ENCODE measurements around the gene SMC1B.
"Not testable (repeated sequence)": the region's sequence is repeated elsewhere in the genome, so short reads cannot be mapped to it uniquely, and the experiment has no call there.

SMC1B gene

DNA sequence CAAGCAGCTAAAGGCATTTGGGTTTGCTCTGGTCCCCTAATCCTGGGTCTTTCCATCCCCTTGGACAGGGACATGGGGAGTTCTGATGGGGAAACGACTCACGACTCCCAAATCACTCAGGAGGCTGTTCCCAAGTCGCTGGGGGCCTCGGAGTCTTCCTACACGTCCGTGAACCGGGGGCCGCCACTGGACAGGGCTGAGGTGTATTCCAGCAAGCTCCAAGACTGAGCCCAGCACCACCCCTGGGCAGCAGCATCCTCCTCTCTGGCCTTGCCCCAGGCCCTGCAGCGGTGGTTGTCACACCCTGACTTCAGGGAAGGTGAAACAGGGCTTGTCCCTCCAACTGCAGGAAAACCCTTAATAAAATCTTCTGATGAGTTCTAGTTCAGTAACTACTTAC is 117.9 kb downstream of the SMC1B start:
- no peak for DNase-seq

DNA sequence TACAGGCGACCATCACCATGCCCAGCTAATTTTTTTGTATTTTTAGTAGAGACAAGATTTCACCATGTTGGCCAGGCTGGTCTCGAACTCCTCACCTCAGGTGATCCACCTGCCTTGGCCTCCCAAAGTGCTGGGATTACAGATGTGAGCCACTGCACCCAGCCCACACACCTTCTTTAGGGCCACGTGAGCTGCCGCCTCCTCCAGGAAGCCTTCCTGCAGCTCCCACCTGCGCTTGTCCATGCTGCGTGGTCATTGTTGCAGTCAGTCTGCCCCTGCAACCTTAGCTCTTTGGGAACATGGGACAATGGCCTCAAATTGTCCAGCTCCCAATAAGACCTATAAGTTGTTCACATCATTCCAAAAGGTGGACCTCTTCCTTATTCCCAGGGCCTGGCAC is 118.4 kb downstream of the SMC1B start:
- not testable (repeated sequence) for DNase-seq
